K562 treated with DMSO at 1 percent for 4 hours (cell line): ENCODE data around the gene QRFPR. TPM values are rescaled to one million over a fixed set of nuclear protein-coding genes. Genes with fewer than 3 reads are reported as not detected.

Experiments used
- total RNA-seq: library from RNA; unstranded; fragments of 300-600 nt; gene quantifications from 2 replicates; pipeline ENCODE4 v1.2.3, GENCODE V29; 2022; ENCODE audit not compliant: insufficient read depth

Gene QRFPR
- not detected in 2 replicates for total RNA-seq

GRCh38 chr4:121380776-121381462 lies at the start of gene QRFPR:
QRFPR (minus strand) TSS chr4:121381018; CDS start chr4:121380647, 371 bp downstream.

Other genes with a start within 250 kb of the QRFPR start
- gene TNIP3, start 216.7 kb downstream of the QRFPR start, total RNA-seq = not detected in 2 replicates